Ascending aorta (tissue), 2 donors: ENCODE results near the gene LMNB1. TPM values are rescaled to one million over a fixed set of nuclear protein-coding genes. Genes with fewer than 3 reads are reported as not detected.

Experiments used
- DNase-seq, 2 donors: peaks; one replicate each; pipeline ENCODE4 v3.0.0-alpha.2; 2019; ENCODE audit warnings: low spot score in 2 of 2
- H3K27ac ChIP-seq, 2 donors: fragments of 200-600 bp; sonication (generic); one replicate each; pipeline ENCODE4 v1.5.1; 2016 to 2017; ENCODE audit warnings: mild to moderate bottlenecking in 1 of 2
- H3K27me3 ChIP-seq: fragments of 200-600 bp; sonication (generic); one replicate; pipeline ENCODE4 v1.5.1; 2017
- H3K36me3 ChIP-seq, 2 donors: fragments of 200-600 bp; sonication (generic); one replicate each; pipeline ENCODE4 v1.5.1; 2016
- H3K4me1 ChIP-seq, 2 donors: fragments of 200-600 bp; sonication (generic); one replicate each; pipeline ENCODE4 v1.5.1; 2016 to 2017; ENCODE audit warnings: mild to moderate bottlenecking in 1 of 2
- H3K4me3 ChIP-seq, 2 donors: fragments of 200-600 bp; sonication (generic); one replicate each; pipeline ENCODE4 v1.5.1; 2016 to 2017; ENCODE audit warnings: mild to moderate bottlenecking in 1 of 2
- H3K9me3 ChIP-seq, 2 donors: fragments of 200-600 bp; sonication (generic); one replicate each; pipeline ENCODE4 v1.5.1; 2016
- intact Hi-C: fragments of 100-400 bp; cut with DNase I; formaldehyde crosslinking; loops from one replicate; pipeline ENCODE4 v1.15.1; 2023
- total RNA-seq: library from RNA; depleted of rRNA; stranded (reverse); fragments of >200 nt; gene quantifications from one replicate; pipeline ENCODE4 v1.1.0, GENCODE V29; 2016
- TF ChIP-seq, protein P1 (sequence below), 3 experiments: fragments of 200-600 bp in 2 of 3; fragments of 450-650 bp in 1 of 3; sonication (generic) in 2 of 3; IDR thresholded peaks; one replicate each; pipeline ENCODE4 v1.5.1; 2016 to 2019; ENCODE audit warnings: antibody characterized with exemption in 3 of 3, mild to moderate bottlenecking in 1 of 3, moderate library complexity in 1 of 3

The LMNB1 gene
- total RNA-seq, 1 donor from 2014 or later, result 1.3 TPM

DNA sequence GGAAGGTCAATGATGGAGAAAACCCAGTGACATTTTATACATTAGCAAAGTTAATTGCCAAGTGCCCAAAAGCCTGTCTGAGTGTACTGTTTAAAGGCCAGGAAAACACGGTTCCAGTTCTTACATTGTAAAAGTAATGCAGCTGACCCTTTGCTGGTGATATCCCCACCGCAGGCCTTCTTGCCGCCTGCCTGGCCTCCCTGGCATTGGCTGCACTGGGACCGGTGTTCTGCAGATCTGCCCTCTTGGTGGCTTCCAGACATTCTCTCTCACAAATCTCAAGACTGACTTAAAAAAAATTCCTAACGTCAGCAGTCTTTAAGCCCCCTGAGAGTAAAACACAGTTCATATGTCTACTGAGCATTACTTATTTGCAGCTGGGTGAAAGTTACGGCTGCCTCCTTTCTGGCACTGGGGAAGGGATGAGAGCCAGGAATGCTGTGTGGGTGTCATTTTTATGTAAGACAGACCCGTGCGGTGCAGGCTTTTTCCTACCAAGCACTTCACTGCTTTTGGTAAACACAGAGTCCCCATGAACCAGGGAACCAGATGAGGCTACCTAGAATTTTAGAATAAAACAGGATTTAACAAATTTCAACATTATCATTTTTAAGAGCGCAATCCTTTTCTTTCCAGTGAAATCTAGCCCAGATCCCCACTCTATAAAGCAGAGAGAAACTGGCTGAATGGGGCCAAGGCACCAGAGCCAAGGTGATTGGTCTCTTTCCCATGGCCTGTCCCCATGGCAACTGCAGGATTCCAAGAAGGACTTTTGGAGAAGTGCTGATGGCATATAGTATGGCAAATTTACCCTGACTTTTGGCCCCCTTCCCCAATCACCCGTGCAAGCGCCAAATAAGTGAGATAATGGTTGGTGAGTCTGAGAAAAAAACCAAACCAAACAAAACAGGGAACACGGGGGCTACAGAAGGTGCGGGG is 80.8 kb downstream of the LMNB1 start:
- Histone ChIP-seq H3K4me1 (no peaks in the 10 kb centered on the region), H3K36me3 (no peaks in the 10 kb centered on the region), H3K4me3 (no peak overlapping the region), H3K9me3 (no peaks in the 10 kb centered on the region), H3K27ac (no peak overlapping the region), H3K27me3 (no peaks in the 10 kb centered on the region)
- TF ChIP-seq, protein P1, sequence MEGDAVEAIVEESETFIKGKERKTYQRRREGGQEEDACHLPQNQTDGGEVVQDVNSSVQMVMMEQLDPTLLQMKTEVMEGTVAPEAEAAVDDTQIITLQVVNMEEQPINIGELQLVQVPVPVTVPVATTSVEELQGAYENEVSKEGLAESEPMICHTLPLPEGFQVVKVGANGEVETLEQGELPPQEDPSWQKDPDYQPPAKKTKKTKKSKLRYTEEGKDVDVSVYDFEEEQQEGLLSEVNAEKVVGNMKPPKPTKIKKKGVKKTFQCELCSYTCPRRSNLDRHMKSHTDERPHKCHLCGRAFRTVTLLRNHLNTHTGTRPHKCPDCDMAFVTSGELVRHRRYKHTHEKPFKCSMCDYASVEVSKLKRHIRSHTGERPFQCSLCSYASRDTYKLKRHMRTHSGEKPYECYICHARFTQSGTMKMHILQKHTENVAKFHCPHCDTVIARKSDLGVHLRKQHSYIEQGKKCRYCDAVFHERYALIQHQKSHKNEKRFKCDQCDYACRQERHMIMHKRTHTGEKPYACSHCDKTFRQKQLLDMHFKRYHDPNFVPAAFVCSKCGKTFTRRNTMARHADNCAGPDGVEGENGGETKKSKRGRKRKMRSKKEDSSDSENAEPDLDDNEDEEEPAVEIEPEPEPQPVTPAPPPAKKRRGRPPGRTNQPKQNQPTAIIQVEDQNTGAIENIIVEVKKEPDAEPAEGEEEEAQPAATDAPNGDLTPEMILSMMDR (IDR thresholded peaks at IDR 0.05), result no peak
- intact Hi-C loops, result no loop called here
- DNase-seq, result no peak

DNA sequence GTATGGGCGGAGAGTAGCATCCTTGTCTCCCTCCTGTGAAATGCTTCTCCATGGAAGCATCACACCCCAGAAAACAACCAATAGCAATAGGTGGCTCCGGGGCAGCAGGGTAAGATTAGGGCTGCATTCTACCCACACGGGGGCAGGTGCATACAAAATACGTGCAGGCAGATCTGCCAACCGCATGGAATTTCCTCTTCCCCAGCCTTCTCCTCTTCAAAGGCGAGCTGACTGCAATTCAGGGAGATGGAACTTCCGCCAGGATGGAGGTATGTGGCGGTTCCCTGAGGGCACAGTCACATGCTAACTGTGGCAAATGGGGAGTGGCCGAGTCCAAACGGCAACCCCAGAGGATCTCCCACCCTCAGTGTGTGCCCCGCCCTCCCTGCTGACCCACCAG is 81.5 kb downstream of the LMNB1 start:
- TF ChIP-seq, protein P1 (IDR thresholded peaks at IDR 0.05), result no peak
- DNase-seq, result no peak
- H3K27ac ChIP-seq, result no peak overlapping the region

DNA sequence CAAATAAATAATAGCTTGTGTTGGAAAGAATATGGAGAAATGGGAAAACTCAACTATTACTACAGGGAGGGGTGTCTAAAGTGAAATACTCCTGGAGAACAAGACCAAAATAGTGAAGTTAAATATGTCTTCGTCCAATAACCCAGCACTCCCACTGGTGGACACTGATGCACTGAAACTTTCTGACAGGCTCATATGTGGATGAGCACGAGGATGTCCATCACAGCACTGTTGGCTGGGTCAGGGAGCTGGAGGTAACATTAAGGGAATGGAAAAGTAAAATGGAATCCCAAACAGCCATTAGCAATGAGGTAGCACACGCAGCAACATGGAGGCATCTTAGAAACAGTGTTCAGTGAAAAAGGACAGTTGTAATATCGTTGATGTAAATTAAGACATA is 86.5 kb downstream of the LMNB1 start:
- no peak for DNase-seq
- intact Hi-C loops, result no loop called here
- TF ChIP-seq, protein P1 (IDR thresholded peaks at IDR 0.05), result no peak
- Histone ChIP-seq H3K27ac (no peak overlapping the region), H3K9me3 (no peaks in the 10 kb centered on the region), H3K27me3 (no peaks in the 10 kb centered on the region), H3K36me3 (no peaks in the 10 kb centered on the region), H3K4me3 (no peak overlapping the region), H3K4me1 (no peaks in the 10 kb centered on the region)

More for the DNA sequence above, 81.5 kb downstream of the LMNB1 start:
- no peaks in the 10 kb centered on the region for H3K9me3 ChIP-seq
- intact Hi-C loops, result no loop called here
- H3K4me1 ChIP-seq, result no peaks in the 10 kb centered on the region
- H3K4me3 ChIP-seq, result no peak overlapping the region
- H3K27me3 ChIP-seq, result no peaks in the 10 kb centered on the region
- no peaks in the 10 kb centered on the region for H3K36me3 ChIP-seq

DNA sequence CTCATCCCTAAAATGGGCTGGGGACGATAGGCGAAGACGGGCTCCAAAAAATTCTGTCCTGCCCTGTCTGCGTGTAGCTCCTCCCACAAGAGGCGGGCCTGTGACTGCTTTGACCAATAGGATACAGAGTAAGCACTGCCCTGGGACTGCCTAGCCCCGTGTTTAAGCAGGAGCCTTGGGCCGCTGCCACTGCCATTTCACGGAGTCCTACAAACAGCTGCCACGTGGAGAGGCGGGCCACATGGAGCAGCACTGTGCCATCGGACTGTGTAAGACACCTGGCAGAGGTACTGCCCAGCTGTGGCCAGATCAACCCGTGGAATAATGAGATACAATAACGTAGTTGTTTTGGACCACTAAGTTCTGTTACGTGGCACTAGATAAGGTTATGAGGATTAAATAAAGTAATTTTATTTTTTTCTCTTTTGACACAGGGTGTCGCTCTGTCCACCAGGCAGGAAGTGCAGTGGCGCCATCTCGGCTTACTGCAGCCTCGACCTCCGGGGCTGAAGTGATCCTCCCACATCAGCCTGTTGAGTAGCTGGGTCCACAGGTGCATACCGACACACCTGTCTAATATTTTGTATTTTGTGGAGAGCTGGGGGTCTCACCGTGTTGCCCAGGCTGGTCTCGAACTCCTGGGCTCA is 87.2 kb downstream of the LMNB1 start:
- Histone ChIP-seq H3K27me3 (no peaks in the 10 kb centered on the region), H3K36me3 (no peaks in the 10 kb centered on the region), H3K9me3 (no peaks in the 10 kb centered on the region), H3K27ac (no peak overlapping the region), H3K4me3 (no peak overlapping the region), H3K4me1 (no peaks in the 10 kb centered on the region)
- TF ChIP-seq, protein P1 (IDR thresholded peaks at IDR 0.05), result no peak
- intact Hi-C loops, result no loop called here
- DNase-seq, result no peak

DNA sequence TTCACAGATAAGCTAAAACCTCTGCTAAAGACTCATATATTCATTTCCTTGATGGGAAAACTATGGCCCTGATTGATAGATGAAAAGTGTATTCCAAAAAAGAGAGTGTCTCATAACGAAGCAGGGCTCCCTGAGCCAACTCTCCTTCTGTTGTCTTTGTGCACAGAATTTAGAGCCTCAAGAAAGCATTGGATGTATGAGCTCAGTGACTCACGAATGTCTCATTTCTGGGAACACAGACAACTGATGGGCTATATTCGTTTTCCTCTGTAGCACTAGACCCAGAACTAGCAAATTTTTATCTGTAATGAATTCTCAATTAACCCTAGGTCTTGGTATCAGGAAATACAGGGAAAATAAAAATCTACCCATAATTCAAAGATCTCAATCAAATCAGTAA is 88.4 kb downstream of the LMNB1 start:
- no peaks in the 10 kb centered on the region for H3K4me1 ChIP-seq
- H3K27ac ChIP-seq, result no peak overlapping the region
- no peak for DNase-seq
- TF ChIP-seq, protein P1 (IDR thresholded peaks at IDR 0.05), result no peak
- H3K9me3 ChIP-seq, result no peaks in the 10 kb centered on the region
- no peaks in the 10 kb centered on the region for H3K27me3 ChIP-seq
- intact Hi-C loops, result no loop called here
- no peak overlapping the region for H3K4me3 ChIP-seq
- no peaks in the 10 kb centered on the region for H3K36me3 ChIP-seq
